Measurements from ENCODE around the gene SMAP1. TPM values are rescaled to one million over a fixed set of nuclear protein-coding genes. Genes with fewer than 3 reads are reported as not detected.

SMAP1 gene
- total RNA-seq, 1 donor from 2014 or later: 33.3 TPM

- no peak for TF ChIP-seq CTCF (IDR thresholded peaks at IDR 0.05; ENCODE audit: partially characterized antibody, unreplicated experiment)
- Mint-ChIP-seq H3K9me3 (ENCODE audit: unreplicated experiment) (no peaks in the 10 kb centered on the region), H3K27ac (ENCODE audit: unreplicated experiment) (no peak overlapping the region), H3K4me3 (ENCODE audit: unreplicated experiment) (no peak overlapping the region), H3K36me3 (ENCODE audit: unreplicated experiment) (no peaks in the 10 kb centered on the region), H3K4me1 (ENCODE audit: low read depth, unreplicated experiment) (peaks cover 15% of the 10 kb centered on the region), H3K27me3 (ENCODE audit: unreplicated experiment) (no peaks in the 10 kb centered on the region)
- DNase-seq: no peak
Observed at GRCh38 chr6:70813885-70814284, 146.2 kb downstream of the SMAP1 start.

- Mint-ChIP-seq H3K27ac (ENCODE audit: unreplicated experiment) (no peak overlapping the region), H3K9me3 (ENCODE audit: unreplicated experiment) (no peaks in the 10 kb centered on the region), H3K4me3 (ENCODE audit: unreplicated experiment) (no peak overlapping the region), H3K36me3 (ENCODE audit: unreplicated experiment) (no peaks in the 10 kb centered on the region), H3K27me3 (ENCODE audit: unreplicated experiment) (no peaks in the 10 kb centered on the region), H3K4me1 (ENCODE audit: low read depth, unreplicated experiment) (peaks cover 1% of the 10 kb centered on the region)
- DNase-seq: no peak
- no peak for TF ChIP-seq CTCF (IDR thresholded peaks at IDR 0.05; ENCODE audit: partially characterized antibody, unreplicated experiment)
Observed at GRCh38 chr6:70819646-70820045, 152.0 kb downstream of the SMAP1 start.

GRCh38 chr6:70820778-70821177 is 153.1 kb downstream of the SMAP1 start:
- Mint-ChIP-seq H3K36me3 (ENCODE audit: unreplicated experiment) (no peaks in the 10 kb centered on the region), H3K27ac (ENCODE audit: unreplicated experiment) (no peak overlapping the region), H3K4me1 (ENCODE audit: low read depth, unreplicated experiment) (no peaks in the 10 kb centered on the region), H3K27me3 (ENCODE audit: unreplicated experiment) (no peaks in the 10 kb centered on the region), H3K9me3 (ENCODE audit: unreplicated experiment) (no peaks in the 10 kb centered on the region), H3K4me3 (ENCODE audit: unreplicated experiment) (no peak overlapping the region)
- no peak for DNase-seq
- TF ChIP-seq CTCF (IDR thresholded peaks at IDR 0.05; ENCODE audit: partially characterized antibody, unreplicated experiment): no peak

- H3K27me3 Mint-ChIP-seq (ENCODE audit: unreplicated experiment): no peaks in the 10 kb centered on the region
- TF ChIP-seq CTCF (IDR thresholded peaks at IDR 0.05; ENCODE audit: partially characterized antibody, unreplicated experiment): no peak
- no peaks in the 10 kb centered on the region for H3K9me3 Mint-ChIP-seq (ENCODE audit: unreplicated experiment)
- no peaks in the 10 kb centered on the region for H3K4me1 Mint-ChIP-seq (ENCODE audit: low read depth, unreplicated experiment)
- DNase-seq: no peak
- no peak overlapping the region for H3K4me3 Mint-ChIP-seq (ENCODE audit: unreplicated experiment)
- no peak overlapping the region for H3K27ac Mint-ChIP-seq (ENCODE audit: unreplicated experiment)
- H3K36me3 Mint-ChIP-seq (ENCODE audit: unreplicated experiment): no peaks in the 10 kb centered on the region
Observed at GRCh38 chr6:70821751-70822150, 154.1 kb downstream of the SMAP1 start.

- Mint-ChIP-seq H3K9me3 (ENCODE audit: unreplicated experiment) (no peaks in the 10 kb centered on the region), H3K4me3 (ENCODE audit: unreplicated experiment) (no peak overlapping the region), H3K4me1 (ENCODE audit: low read depth, unreplicated experiment) (no peaks in the 10 kb centered on the region), H3K27ac (ENCODE audit: unreplicated experiment) (no peak overlapping the region), H3K36me3 (ENCODE audit: unreplicated experiment) (no peaks in the 10 kb centered on the region), H3K27me3 (ENCODE audit: unreplicated experiment) (no peaks in the 10 kb centered on the region)
- DNase-seq: no peak
- TF ChIP-seq CTCF (IDR thresholded peaks at IDR 0.05; ENCODE audit: partially characterized antibody, unreplicated experiment): no peak
Observed at GRCh38 chr6:70823651-70824050, 156.0 kb downstream of the SMAP1 start.

Data from glutamatergic neuron (in vitro differentiated cells).